C1 segment of cervical spinal cord (tissue), 14 donors: ENCODE measurements around the gene DHX8.

ENCODE experiments used
- DNase-seq, 14 donors: peaks; one replicate each; lab custom pipeline; 2025; lab: John Stamatoyannopoulos, UW

The DHX8 gene

DNA sequence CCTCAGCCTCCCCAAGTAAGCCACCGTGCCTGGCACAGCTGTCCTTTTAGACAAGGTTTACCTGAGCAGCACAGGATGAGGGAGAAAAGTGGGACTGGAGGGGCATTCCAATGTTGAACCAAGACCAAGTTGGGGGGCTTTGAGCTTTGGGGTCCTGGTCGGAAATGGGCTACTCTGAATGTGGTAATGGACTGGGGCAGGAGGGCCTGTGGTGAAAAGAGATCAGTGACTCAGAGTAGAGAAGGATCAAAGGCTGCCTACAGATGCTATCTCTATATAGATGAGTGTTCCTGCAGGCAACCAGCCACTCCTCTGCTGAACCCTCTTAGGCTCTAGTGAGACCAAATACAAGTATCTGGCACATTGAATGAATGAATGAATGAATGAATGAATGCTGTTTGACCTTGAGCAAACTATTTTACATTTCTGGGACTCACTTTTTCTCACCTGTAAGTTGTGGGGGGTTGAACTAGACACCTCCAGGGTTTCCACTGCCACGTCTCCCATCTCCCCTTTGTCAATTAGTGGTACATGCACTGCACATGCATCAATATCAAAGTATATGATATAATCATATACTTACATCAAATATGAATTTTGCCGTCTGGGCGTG lies 88.7 kb downstream of the DHX8 start:
- no peak for DNase-seq

DNA sequence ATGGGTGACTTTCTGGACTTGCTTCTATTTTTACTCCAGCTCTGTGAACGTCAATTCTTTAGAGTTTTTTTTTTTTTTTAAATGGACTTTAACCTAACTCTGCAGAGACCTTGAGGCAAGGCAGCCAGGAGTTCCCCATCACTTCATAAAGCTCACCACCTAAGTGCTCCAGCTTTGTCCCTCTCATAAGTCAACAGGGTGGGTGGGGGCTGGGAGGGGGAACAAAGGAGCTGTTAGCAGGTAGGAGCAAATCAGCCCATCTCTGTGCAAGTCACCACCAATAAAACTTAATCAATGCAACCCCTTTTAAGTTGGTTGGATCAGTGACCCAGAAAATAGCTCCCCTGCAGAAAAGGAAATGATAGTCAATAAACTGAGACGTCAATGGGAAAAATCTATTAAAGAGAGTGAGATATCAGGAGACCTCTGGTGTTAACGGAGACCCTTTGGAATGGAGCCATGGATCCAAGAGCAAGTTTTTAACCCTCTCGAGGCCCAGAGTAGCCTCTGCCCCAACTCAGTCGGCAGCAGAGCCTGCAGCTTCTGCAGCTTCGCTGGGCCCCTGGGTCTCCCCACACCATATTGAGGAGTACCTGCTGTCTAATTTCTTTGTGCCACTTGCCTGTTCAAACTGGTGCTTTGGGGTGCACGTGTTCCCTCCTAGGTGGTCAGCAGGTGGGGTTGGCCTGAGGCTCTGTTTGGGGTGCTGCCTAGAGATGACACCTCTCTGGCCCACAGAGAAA lies 90.0 kb downstream of the DHX8 start:
- no peak for DNase-seq

DNA sequence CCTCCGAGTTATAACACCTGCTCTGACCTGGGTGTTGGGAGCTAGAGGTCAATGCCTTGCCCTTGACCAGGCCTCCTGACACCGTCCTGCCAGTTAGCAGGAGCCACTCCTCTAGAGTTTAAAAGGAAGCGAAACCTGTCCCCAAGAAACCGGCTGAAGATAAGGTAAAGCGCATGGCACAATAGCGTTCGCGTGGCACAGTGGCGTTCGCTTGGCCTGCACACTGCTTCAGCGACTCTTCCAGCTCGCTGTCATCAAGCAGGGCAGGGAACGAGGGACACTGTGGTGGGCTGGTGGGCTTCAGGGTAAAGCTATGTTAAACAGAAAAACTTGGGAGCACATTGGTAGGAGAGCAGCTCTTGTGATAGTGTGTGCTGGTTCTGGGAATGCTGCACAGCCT lies 90.6 kb downstream of the DHX8 start:
- DNase-seq, result no peak

GRCh38 chr17:43574896-43575525 lies 91.2 kb downstream of the DHX8 start:
- no peak for DNase-seq
